GM19099 (cell line): ENCODE measurements around the gene PDZD4.

Experiments used
- POLR2A ChIP-seq: IDR thresholded peaks from 3 replicates; pipeline ENCODE4 v1.6.1; 2011; ENCODE audit warnings: low read depth; ENCODE audit not compliant: insufficient read length; ENCODE audit errors: extremely low read depth

PDZD4 gene

GRCh38 chrX:153794897-153795816, 35.2 kb downstream of the PDZD4 start:
- TF ChIP-seq POLR2A, result no peak

DNA sequence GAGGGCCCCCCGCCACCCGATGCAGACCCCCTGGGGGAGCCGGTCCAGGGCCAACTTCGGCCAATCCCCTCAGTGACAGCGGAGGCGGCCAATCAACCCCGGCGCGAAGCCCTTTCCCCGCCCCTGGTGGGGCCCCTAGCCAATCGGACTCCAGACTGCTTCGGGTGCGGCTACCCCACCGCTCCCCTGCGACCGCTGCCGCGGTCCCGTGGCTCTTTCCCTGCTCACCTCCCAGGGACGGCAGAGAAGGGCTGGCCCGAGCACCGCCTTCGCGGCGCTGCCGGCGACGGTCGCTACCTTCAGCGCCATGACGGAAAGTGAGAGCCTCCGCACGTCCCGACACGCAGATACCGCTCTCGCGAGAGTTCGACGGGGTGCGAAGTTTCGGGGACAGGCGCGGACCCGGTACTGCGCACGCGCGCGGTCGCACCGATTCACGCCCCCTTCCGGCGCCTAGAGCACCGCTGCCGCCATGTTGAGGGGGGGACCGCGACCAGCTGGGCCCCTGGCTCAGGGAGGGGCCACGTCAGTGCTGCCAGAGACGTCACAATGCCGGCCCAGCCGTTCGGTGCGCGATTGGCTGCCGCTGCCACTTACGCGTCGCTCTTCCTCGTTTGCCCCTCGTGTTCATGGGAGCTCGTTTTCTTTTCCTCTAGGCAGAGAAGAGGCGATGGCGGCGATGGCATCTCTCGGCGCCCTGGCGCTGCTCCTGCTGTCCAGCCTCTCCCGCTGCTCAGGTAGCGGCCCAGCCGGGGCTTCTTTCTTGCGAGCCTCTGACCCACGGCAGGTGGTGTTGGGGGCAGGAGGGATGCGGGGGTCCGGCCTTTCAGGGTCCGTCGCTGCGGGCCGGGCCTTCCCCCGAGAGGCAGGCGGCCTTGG, 36.1 kb downstream of the PDZD4 start, which contains the start of the genes IDH3G and SSR4:
Gene IDH3G, minus strand, starts transcription at position 358 of the 879 bp plus-strand sequence. Its CDS starts 49 bp downstream, at position 309.
Gene SSR4, plus strand, starts transcription at position 651 of the 879 bp plus-strand sequence. Its CDS starts 20 bp downstream, at position 671.
- TF ChIP-seq POLR2A, result peak; percentile 75

DNA sequence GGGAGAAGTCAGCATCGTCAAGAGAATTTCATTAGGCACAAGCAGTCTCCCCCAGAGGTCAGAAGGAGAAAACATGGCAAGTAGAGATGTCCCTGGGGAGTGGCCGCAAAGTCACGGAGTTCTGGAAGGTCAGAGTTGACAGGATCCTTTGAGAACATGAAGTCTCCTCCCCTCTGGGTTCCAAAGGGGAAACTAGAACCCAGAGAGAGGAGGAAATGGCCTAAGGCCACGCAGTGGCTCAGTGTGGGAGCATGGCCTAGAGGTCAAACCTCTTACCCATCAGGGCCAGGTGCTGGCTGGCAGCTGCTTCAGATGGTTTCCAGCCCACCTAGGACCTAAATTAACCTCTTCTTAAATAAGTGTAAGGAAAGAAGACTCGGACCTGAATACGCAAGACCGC, 37.1 kb downstream of the PDZD4 start:
- TF ChIP-seq POLR2A, result no peak

GRCh38 chrX:153792368-153792767, 38.0 kb downstream of the PDZD4 start:
- TF ChIP-seq POLR2A, result no peak

- TF ChIP-seq POLR2A, result no peak
Measured at GRCh38 chrX:153791104-153791852, 39.1 kb downstream of the PDZD4 start.

- no peak for TF ChIP-seq POLR2A
Measured at GRCh38 chrX:153789654-153790053, 40.7 kb downstream of the PDZD4 start.

DNA sequence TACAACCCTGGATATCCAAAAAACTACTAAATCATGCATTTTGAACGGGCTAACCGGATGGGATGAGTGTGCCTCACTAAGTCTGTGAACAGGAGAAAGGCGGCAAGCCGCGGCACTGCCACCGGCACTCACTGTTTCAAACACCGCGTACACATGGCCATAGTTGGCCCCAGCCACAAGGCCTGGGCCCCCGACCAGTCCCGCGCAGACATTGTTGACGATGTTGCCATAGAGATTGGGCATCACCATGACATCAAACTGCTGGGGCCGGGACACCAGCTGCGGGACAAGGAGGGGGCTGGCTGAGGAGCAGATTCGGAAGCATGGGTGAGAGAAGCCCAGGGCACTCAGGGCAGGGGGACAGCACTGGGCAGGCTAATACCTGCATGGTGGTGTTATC, 43.7 kb downstream of the PDZD4 start:
- no peak for TF ChIP-seq POLR2A

DNA sequence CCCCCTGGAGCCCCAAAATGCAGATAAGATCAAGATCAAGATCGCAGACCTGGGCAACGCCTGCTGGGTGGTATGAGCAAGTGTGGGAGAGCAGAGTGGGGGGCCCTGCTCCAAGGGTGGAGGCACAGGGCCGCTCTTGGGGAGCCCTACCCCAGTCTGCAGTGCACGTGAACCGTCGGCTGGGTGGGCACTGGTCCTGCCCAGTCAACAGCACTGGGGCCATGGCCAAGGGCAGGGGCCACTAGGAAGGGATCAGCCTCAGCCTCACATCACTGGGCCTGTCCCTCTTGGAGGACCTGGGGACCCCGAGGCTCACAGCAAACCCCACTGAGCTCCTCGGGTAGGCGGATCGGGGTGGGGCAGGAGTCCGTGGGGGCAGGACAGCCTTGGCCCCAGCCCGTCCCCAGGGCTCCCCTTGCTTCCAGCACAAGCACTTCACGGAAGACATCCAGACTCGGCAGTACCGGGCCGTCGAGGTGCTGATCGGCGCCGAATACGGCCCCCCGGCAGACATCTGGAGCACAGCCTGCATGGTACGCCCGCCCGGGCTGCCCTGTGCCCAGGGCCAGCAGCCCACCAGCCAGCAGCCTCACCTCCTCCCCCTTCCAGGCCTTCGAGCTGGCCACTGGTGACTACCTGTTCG, 45.9 kb downstream of the PDZD4 start:
- no peak for TF ChIP-seq POLR2A

DNA sequence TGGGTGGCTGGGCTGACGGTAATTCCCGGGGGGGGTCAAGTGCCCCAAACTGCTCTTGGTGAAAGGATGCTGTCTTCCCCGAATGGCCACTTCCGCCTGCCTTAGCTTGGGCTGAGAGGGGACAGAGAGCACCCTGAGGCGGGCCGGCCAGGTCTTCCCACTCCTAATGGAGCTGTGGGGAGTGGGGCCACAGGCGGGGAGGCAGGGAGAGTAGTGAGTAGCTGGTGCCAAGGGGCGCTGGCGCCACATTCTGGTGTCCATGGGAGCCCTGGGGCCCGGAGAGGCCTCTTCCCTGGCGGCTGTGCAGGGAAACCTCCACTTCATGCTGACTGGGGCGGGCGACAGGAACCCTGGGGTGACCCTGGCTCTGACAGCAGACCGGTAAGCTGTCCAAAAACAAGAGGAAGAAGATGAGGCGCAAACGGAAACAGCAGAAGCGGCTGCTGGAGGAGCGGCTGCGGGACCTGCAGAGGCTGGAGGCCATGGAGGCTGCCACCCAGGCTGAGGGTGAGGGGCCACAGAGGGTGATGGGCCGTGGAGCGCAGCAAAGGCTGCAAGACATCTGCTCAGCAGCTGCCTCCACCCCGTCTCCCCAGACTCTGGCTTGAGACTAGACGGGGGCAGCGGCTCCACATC, 46.8 kb downstream of the PDZD4 start:
- no peak for TF ChIP-seq POLR2A

GRCh38 chrX:153782871-153783270, 47.5 kb downstream of the PDZD4 start:
- no peak for TF ChIP-seq POLR2A

DNA sequence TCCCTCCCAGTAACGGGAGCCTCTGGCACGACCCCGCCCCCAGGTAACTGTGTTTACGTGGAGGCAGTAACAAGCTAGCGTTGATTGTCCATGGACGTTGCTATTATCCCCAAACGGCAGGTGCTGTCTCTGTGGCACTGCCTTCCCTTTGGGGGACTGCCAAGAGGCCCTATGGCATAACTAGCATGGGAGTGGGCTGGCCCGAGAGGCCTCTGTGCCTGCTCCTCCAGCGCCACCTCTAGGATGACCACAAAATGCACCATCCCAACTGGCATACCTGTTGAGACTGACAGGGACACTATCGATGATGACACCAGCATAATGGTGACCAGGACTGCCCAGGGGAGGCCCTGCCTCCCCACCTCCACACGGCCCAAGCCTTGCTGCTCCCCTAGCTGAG, 48.0 kb downstream of the PDZD4 start:
- no peak for TF ChIP-seq POLR2A

DNA sequence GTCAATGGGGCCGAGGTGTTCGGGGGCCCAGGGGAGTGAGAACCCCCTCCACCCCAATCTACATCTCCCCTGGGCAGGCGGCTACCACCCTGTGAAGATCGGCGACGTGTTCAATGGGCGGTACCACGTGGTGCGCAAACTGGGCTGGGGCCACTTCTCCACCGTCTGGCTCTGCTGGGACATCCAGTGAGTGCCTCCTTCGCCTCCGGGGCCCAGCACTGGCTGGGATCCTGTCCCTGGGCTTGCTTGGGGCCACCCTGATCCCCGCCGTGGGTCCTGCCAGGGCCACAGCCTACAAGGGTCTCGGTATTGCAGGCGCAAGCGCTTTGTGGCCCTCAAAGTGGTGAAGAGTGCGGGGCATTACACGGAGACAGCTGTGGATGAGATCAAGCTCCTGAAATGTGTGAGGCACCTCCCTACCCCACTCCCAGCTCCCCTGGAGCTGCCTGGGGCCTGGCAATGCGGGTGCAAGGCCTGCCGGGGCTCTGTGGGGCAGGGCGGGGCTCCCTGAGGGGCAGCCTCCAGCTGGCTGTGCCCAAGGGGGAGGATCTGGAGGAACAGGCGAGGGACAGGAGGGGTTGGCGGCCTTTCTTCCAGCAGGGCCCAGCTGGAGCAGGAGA, 48.8 kb downstream of the PDZD4 start:
- TF ChIP-seq POLR2A, result no peak

DNA sequence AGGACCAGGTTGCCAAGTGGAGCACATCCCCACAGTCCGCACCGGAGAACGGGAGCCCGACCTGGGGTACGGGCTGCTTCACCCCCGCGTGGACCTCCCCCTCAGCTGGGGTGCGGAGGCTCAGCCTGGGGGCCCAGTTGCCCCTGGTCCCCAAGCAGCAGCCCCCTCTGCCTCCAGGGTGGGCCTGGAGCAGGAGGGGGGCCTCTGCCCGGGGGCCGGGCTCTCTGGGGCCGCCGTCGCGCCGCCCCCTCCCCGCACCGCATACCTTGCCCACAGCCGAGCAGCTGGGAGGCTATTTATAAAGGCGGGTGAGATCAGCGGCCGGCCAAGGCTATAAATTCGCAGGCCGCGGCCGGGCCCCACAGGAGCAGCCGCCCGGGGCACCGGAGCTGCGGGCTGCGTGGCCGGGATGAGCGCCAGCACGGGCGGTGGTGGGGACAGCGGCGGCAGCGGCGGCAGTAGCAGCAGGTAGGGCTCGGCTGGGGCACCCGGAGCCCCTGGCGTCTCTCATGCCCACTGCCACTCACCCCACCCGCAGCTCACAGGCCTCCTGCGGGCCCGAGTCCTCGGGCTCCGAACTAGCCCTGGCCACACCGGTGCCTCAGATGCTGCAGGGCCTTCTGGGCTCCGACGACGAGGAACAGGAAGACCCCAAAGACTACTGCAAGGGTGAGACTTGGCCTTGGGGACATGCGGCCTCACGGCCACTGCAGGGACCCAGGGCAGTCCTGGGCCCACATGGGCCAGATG, 49.5 kb downstream of the PDZD4 start, which contains the start of gene SRPK3:
Gene SRPK3, plus strand, starts transcription at position 364 of the 750 bp plus-strand sequence. Its CDS starts 46 bp downstream, at position 410.
- TF ChIP-seq POLR2A, result no peak
